Esophagus squamous epithelium (tissue), 4 donors: Measurements from ENCODE around the gene RGS7.

Source experiments
- CTCF ChIP-seq, 6 experiments: fragments of 450-650 bp in 4 of 6; fragments of 200-600 bp in 2 of 6; sonication (generic) in 2 of 6; IDR thresholded peaks; one replicate each; pipeline ENCODE4 v1.5.1; 2016 to 2019; ENCODE audit warnings: antibody characterized with exemption in 6 of 6, mild to moderate bottlenecking in 4 of 6, moderate library complexity in 4 of 6
- POLR2A ChIP-seq, 4 donors: fragments of 450-650 bp; IDR thresholded peaks; one replicate each; pipeline ENCODE4 v1.6.1; 2017; ENCODE audit warnings: antibody characterized with exemption in 4 of 4, mild to moderate bottlenecking in 4 of 4, moderate library complexity in 3 of 4

- no peak for TF ChIP-seq CTCF (IDR thresholded peaks at IDR 0.05)
- no peak for TF ChIP-seq POLR2A (IDR thresholded peaks at IDR 0.05)
Observed at GRCh38 chr1:240962086-240962485, 394.9 kb downstream of the RGS7 start.
